Stimulated activated CD4-positive, alpha-beta T cell treated with anti-CD3 and anti-CD28 coated beads, Interleukin-1b, Interleukin-23, amount 100 ng/mL, for 48 hours (primary cell): ENCODE data around the gene EID1.

ENCODE experiments used
- DNase-seq: peaks from one replicate; pipeline ENCODE4 v3.0.0-alpha.2; 2020

Gene EID1

DNA sequence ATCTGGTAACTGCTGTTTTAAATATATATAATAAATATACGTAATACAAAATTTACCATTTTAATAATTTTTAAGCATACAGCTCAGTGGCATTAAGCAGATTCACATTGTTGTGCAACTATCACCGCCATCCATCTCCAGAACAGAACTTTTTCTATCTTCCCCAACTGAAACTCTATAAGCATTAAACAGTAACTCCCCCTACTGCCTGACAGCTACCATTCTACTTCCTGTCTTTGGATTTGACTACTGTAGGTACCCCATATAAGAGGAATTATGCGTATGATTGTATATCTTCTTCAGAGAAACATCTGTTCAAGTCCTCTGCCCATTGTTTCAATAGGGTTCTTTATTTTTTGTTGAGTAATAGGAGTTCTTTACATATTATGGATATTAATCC, 36.8 kb downstream of the EID1 start:
- no peak for DNase-seq

DNA sequence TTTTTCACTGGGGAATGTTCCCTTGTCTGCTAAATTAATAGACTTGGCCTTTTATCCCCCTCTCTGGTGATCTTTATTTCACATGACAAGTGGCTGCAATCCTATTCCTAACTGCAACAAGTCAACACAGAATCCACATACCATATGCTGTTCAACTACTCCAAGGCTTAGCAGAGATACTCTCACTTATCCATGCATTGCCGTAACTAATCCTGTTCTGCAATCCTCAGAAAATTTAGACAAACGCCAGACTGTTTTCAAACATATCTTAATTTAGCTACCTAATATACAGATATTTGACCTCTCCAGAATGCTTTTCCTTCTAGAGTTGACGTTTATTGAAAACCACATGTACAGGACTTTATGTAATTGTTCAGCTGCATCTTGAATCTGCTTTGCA, 37.9 kb downstream of the EID1 start:
- DNase-seq = no peak

DNA sequence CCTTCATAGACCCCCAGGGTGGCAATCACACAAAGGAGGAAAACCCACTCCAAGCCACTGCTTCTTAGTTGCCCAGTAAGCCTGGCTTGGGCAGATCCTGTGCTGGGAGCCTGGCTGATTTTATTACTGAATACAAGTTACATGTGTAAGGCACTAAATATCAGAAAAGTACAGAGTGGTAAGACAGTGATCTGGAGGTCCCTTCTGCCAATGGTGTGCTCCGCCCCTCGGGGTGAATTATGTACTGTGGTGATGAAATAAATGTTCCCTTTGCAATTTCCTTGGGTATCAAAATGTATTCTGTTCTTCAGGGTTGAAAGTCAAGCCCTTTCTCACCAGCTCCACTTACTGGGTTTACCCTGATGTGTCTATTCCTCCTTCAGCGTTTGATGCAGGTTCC, 38.8 kb downstream of the EID1 start:
- no peak for DNase-seq

DNA sequence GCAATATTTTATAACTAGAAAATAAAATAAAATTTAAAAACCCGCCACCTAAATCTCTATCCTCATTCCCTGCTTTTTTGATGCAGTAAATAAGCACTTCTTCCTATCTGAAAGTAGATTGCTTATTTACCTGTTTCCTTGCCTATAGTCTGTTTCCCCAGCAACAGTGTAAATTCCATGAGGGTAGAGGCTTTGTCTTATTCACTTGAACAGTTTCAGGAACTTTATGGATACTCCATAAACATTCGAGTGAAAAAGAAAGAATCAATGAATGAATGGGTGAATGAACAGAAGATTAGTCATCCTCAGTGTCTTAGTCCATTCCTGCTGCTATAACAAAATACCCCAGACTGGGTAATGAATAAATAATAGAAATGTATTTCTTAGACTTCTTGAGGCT, 44.1 kb downstream of the EID1 start:
- DNase-seq = no peak

DNA sequence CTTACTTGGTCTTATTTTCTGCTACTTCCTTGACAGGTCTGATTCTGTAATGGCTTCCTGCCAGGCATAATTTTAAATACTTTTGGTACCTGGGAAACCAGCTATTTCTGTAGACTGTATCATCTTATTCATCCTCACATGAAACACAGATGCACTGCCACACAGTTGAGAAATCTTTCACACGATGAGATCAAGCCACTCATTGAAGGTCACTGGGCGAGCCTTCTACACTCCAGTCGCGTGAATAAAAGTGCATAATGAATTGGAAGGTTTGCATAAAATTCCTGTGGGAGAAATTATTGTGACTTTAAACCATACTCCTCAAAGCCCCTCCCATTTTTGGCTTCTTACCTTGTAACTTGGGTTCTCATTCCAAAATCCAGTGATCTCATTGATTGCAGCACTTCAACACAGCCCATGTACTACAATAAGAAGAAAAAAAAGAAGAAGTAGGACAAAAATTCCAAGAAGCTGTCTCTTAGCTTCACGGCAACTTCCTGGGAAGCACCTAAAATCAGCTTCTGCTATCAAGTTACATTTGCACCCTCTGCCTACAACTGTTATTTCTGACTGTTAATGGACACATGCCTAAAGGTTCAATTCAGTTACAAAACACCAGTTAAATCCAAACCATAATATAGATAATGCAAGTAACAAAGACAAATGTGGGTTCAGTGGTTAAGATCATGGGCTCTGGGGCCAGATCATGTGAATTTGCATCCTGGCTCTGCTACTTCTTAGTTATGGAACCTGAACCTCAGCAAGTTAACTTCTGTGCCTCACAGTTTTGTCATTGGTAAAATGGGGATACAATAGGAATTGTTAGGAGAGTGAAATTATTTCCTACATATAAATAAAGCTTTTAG, 46.8 kb downstream of the EID1 start:
- DNase-seq = no peak

DNA sequence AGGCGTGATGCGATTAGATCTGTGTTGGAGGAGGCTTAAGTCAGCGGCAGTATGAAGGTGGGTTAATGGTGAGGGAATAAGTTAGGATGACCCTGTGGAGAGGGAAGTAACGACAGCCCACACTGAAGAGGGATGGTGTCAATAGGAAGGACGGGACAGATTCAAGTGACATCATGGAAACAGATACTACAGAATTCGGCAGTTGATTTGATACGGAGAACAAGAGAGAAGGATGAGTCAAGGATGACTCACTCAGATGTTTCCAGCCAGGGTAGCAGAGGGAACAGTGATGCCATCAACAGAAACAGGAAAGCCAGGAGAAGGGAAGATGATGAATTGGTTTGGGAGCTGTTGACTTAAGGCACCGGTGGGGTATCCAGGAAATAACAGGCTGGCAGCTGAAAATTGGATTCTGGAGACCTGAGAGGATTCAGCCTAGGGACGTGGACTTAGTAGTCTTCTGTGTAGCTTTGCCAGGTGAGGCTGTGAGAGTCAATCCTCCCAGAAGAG, 47.8 kb downstream of the EID1 start:
- DNase-seq = no peak

DNA sequence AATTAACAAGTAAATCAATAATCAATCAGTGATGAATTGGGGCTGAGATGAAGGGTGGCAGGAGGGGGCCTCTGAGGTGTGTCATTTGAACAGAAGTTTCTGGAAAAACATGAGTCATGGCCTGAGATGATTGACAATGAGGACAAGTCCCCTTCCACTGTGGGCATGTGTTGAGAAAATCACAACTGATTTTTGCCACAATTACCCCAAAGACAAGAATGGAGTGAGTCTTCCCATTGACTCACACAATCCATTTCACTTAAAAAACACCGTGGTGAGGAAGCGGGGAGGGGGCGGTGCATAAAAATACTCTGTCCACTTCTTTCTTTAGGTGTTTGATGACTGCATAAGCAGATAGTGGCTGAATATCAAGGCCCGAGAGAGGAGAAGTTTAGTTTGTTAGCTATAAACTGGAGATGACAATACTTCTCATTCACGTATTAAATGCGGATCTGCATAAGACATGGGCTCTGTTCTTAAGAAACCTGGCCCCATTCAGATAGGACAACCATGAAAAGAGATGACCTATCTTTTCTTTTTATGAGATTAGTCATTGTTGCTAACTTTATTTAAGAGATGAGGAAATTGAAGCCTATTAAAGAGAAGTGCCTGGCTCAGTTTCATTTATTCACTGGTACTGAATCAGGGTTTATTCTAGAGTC, 51.1 kb downstream of the EID1 start:
- DNase-seq = peak; percentile 67

DNA sequence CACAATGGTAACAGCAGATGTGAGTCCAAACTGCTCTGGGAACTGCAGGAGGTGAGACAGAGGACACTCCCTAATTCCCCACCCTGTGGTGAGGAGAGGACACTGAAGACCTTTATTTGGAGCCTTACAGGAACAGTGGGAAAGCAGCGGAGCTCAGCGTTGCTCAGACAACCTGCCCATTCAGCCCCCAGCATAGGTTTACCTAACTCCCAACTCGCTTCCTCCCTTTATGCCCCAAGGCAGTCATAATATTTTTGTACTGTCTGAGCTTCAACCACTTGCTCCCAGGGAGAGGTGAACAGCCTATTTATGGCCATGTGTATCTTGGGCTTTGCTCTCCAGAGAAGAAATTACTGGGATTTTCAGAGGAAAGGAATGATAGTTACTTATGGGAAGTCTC, 51.7 kb downstream of the EID1 start:
- no peak for DNase-seq
